HG03039 (cell line): ENCODE results near the gene ELFN1.

Experiments used
- ATAC-seq: cut with Tn5 transposase; IDR thresholded peaks from one replicate; pipeline ENCODE4 v1.9.1; 2021; ENCODE audit warnings: mild to moderate bottlenecking, moderate library complexity; ENCODE audit not compliant: unreplicated experiment

ELFN1 gene

GRCh38 chr7:1738956-1739355 is 68.9 kb downstream of the ELFN1 start:
- no peak for ATAC-seq

- ATAC-seq: no peak
Measured at GRCh38 chr7:1739593-1739992, 69.5 kb downstream of the ELFN1 start.

DNA sequence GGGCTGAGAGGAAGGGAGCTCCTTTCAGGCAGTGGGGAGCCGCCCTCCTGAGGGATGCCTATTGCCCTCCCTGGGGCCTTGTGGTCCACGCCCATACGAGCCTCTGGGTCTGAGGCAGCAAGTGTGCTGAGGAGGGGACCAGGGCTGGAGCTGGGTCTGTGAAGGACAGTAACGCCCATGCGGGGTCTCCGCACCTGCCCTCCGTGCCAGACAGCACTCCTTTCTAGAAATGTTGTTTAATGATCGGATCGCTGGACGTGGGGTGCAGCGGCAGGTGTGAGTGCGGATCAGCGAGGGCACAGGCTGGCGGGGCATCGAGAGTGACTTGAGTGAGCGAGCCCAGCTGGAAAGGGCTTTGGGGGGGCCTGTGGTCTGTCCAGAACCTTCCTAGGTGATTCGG is 70.1 kb downstream of the ELFN1 start:
- no peak for ATAC-seq

- no peak for ATAC-seq
Measured at GRCh38 chr7:1741246-1741645, 71.2 kb downstream of the ELFN1 start.

- no peak for ATAC-seq
Measured at GRCh38 chr7:1741751-1742554, 71.9 kb downstream of the ELFN1 start.

GRCh38 chr7:1742555-1743303 is 72.7 kb downstream of the ELFN1 start:
- ATAC-seq: no peak

- no peak for ATAC-seq
Measured at GRCh38 chr7:1743481-1744230, 73.6 kb downstream of the ELFN1 start.

DNA sequence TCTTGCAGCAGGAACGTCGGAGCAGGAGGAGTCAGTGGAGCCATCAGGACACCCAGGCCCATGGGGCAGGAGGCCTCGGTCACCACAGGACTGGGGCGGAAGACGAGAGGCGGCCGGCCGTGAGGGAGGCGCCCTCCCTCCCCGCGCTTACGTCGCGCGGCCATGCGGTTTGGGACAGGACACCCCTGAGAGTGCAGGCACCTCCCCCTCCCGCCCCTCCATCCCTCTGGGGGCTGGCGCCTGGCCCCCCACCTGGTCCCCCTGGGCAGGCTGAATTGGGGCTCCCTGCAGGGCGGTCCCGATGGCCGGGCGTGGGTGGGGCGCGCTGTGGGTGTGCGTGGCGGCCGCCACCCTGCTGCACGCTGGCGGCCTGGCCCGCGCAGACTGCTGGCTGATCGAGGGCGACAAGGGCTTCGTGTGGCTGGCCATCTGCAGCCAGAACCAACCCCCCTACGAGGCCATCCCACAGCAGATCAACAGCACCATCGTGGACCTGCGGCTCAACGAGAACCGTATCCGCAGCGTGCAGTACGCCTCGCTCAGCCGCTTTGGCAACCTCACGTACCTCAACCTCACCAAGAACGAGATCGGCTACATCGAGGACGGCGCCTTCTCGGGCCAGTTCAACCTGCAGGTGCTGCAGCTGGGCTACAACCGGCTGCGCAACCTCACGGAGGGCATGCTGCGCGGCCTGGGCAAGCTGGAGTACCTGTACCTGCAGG is 74.4 kb downstream of the ELFN1 start:
- no peak for ATAC-seq

- ATAC-seq: no peak
Measured at GRCh38 chr7:1745018-1745532, 75.0 kb downstream of the ELFN1 start.

GRCh38 chr7:1745576-1746490 is 75.8 kb downstream of the ELFN1 start:
- no peak for ATAC-seq

- ATAC-seq: no peak
Measured at GRCh38 chr7:1746491-1746975, 76.5 kb downstream of the ELFN1 start.

GRCh38 chr7:1747004-1747801 is 77.1 kb downstream of the ELFN1 start:
- no peak for ATAC-seq

DNA sequence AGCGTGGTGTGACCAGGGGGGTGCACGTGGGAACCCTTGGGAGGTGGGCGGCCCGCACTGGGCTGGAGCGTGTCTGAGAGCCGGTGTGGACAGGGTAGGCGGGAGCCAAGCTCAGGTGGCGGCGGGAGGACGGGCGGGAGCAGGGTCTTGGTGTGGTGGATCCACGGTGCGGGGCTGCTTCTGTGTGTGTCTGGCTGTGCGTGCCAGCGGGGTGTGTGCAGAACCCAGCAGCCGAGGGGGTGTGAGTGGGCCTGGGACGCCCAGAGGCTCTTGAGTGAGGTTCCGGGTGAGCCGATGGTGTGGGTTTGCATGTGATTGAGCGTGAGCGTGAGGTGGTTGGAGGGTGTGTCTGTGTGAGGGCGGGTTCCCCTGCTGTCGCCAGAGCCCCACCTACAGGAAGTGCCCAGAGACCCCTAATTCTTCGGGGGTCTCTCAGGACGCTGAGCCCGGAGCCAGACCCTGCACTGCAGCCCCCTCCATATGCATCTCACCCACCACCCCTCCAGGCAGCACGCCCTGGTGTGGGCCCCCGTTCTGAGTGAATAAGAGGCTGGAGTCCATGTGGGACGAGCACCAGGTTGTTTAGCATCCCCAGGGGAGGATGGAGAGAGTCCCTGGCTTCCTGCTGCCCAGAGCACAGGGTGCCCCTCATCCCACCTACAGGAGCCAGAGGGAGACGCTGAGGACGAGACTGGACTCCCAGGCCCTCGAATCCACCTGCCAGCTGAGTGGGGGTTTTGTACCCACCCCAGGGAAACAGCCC is 78.2 kb downstream of the ELFN1 start:
- ATAC-seq: no peak

GRCh38 chr7:1748839-1749173 is 78.7 kb downstream of the ELFN1 start:
- ATAC-seq: no peak

- no peak for ATAC-seq
Measured at GRCh38 chr7:1749351-1749863, 79.3 kb downstream of the ELFN1 start.

- ATAC-seq: no peak
Measured at GRCh38 chr7:1749864-1750466, 79.9 kb downstream of the ELFN1 start.

DNA sequence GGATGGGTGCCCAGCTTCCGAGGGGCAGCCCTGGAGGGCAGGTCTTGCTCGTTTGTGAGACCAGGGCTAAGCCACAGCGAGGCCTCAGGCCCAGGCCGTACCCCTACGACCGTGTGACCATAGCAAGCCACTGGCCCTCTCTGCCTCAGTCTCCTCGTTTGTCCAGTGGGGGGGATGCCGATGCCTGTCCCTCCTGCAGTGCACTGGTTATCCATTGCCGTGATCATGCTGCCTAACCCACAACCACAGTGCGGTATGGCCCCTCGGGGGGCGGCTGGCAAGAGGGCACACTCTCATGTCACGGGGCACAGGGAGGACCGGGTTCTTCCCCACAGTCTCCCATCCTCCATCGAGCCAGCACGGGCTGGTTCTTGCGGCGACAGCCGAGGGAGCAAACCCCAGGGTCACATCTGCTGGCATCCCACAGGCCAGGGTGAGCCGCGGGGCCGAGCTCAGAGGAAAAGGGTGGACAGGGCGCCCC is 80.5 kb downstream of the ELFN1 start:
- no peak for ATAC-seq
